HG03097 (cell line): Measurements from ENCODE around the gene RAET1G.
"Not testable (repeated sequence)": the region's sequence is repeated elsewhere in the genome, so short reads cannot be mapped to it uniquely, and the experiment has no call there.

ENCODE experiments used
- ATAC-seq: cut with Tn5 transposase; IDR thresholded peaks from one replicate; pipeline ENCODE4 v1.9.1; 2021; ENCODE audit not compliant: unreplicated experiment, low FRiP score

The RAET1G gene

GRCh38 chr6:149898966-149899365 lies 24.0 kb downstream of the RAET1G start:
- ATAC-seq = no peak

GRCh38 chr6:149897855-149898744 lies 24.8 kb downstream of the RAET1G start, which contains the start of gene RAET1E:
RAET1E (minus strand) TSS chr6:149898113; CDS start chr6:149890901, 7,212 bp downstream.
- ATAC-seq = no peak

- no peak for ATAC-seq
These were observed 25.8 kb downstream of the RAET1G start for GRCh38 chr6:149897015-149897697.

- ATAC-seq = no peak
These were observed 26.4 kb downstream of the RAET1G start for GRCh38 chr6:149896491-149896890.

GRCh38 chr6:149895833-149896271 lies 27.1 kb downstream of the RAET1G start:
- ATAC-seq = no peak

GRCh38 chr6:149895048-149895590 lies 27.8 kb downstream of the RAET1G start:
- no peak for ATAC-seq

GRCh38 chr6:149891864-149892263 lies 31.1 kb downstream of the RAET1G start:
- ATAC-seq = not testable (repeated sequence)

GRCh38 chr6:149891259-149891658 lies 31.7 kb downstream of the RAET1G start:
- no peak for ATAC-seq

GRCh38 chr6:149890629-149891045 lies 32.3 kb downstream of the RAET1G start:
- ATAC-seq = no peak

GRCh38 chr6:149889326-149889725 lies 33.6 kb downstream of the RAET1G start:
- ATAC-seq = no peak

GRCh38 chr6:149888659-149889058 lies 34.3 kb downstream of the RAET1G start:
- no peak for ATAC-seq

GRCh38 chr6:149888093-149888492 lies 34.8 kb downstream of the RAET1G start:
- no peak for ATAC-seq

GRCh38 chr6:149887343-149887742 lies 35.6 kb downstream of the RAET1G start:
- no peak for ATAC-seq

GRCh38 chr6:149885888-149886287 lies 37.0 kb downstream of the RAET1G start:
- no peak for ATAC-seq

GRCh38 chr6:149884617-149885016 lies 38.3 kb downstream of the RAET1G start:
- ATAC-seq = no peak

GRCh38 chr6:149884215-149884614 lies 38.7 kb downstream of the RAET1G start:
- no peak for ATAC-seq

- ATAC-seq = no peak
These were observed 41.1 kb downstream of the RAET1G start for GRCh38 chr6:149881860-149882259.

GRCh38 chr6:149881066-149881766 lies 41.7 kb downstream of the RAET1G start:
- ATAC-seq = no peak

GRCh38 chr6:149877659-149878058 lies 45.3 kb downstream of the RAET1G start:
- no peak for ATAC-seq

- no peak for ATAC-seq
These were observed 46.5 kb downstream of the RAET1G start for GRCh38 chr6:149876241-149876933.
